ENCODE results near the gene CCZ1.
"Not testable (repeated sequence)": the region's sequence is repeated elsewhere in the genome, so short reads cannot be mapped to it uniquely, and the experiment has no call there.

CCZ1 gene

GRCh38 chr7:5916529-5916928 is 18.0 kb downstream of the CCZ1 start:
- not testable (repeated sequence) for DNase-seq

GRCh38 chr7:5924180-5924579 is 25.6 kb downstream of the CCZ1 start:
- DNase-seq = not testable (repeated sequence)

GRCh38 chr7:5924630-5925029 is 26.1 kb downstream of the CCZ1 start:
- DNase-seq = not testable (repeated sequence)

GRCh38 chr7:5926263-5926870 is 27.8 kb downstream of the CCZ1 start:
- not testable (repeated sequence) for DNase-seq

GRCh38 chr7:5930290-5930689 is 31.8 kb downstream of the CCZ1 start:
- DNase-seq = not testable (repeated sequence)

- DNase-seq = not testable (repeated sequence)
Measured at GRCh38 chr7:5931250-5931649, 32.7 kb downstream of the CCZ1 start.

GRCh38 chr7:5931905-5932644 is 33.5 kb downstream of the CCZ1 start:
- DNase-seq = not testable (repeated sequence)

- DNase-seq = not testable (repeated sequence)
Measured at GRCh38 chr7:5934945-5935450, 36.5 kb downstream of the CCZ1 start.

- not testable (repeated sequence) for DNase-seq
Measured at GRCh38 chr7:5963205-5963604, 64.7 kb downstream of the CCZ1 start.

GRCh38 chr7:5963810-5964209 is 65.3 kb downstream of the CCZ1 start:
- DNase-seq = not testable (repeated sequence)

GRCh38 chr7:5970347-5970911 is 71.9 kb downstream of the CCZ1 start, which contains the start of gene RSPH10B:
Gene RSPH10B, minus strand, starts transcription at chr7:5970689. Its CDS starts 3,573 bp downstream, at chr7:5967116.
- DNase-seq = not testable (repeated sequence)

GRCh38 chr7:5973580-5973979 is 75.0 kb downstream of the CCZ1 start:
- DNase-seq = not testable (repeated sequence)
